HG02938 (cell line): Measurements from ENCODE around the gene MCTP1.
"Not testable (repeated sequence)": the region's sequence is repeated elsewhere in the genome, so short reads cannot be mapped to it uniquely, and the experiment has no call there.

Experiments used
- ATAC-seq: cut with Tn5 transposase; IDR thresholded peaks from one replicate; pipeline ENCODE4 v1.9.1; 2021; ENCODE audit warnings: mild to moderate bottlenecking, moderate library complexity; ENCODE audit not compliant: unreplicated experiment

The MCTP1 gene

GRCh38 chr5:95043234-95043633, 241.7 kb downstream of the MCTP1 start:
- no peak for ATAC-seq

- ATAC-seq = no peak
Observed at GRCh38 chr5:95042037-95042436, 242.9 kb downstream of the MCTP1 start.

GRCh38 chr5:95035891-95036685, 248.8 kb downstream of the MCTP1 start:
- ATAC-seq = no peak

- ATAC-seq = no peak
Observed at GRCh38 chr5:95032801-95033200, 252.1 kb downstream of the MCTP1 start.

GRCh38 chr5:95029569-95030366, 255.1 kb downstream of the MCTP1 start:
- peak; percentile 46 for ATAC-seq

GRCh38 chr5:95027775-95028174, 257.1 kb downstream of the MCTP1 start:
- no peak for ATAC-seq

- no peak for ATAC-seq
Observed at GRCh38 chr5:95027151-95027721, 257.7 kb downstream of the MCTP1 start.

- ATAC-seq = no peak
Observed at GRCh38 chr5:95026718-95027117, 258.2 kb downstream of the MCTP1 start.

- ATAC-seq = peak; percentile 77
Observed at GRCh38 chr5:95022967-95023695, 261.8 kb downstream of the MCTP1 start.

- ATAC-seq = peak; percentile 37
Observed at GRCh38 chr5:95020345-95020744, 264.5 kb downstream of the MCTP1 start.

- ATAC-seq = no peak
Observed at GRCh38 chr5:95018946-95019345, 265.9 kb downstream of the MCTP1 start.

GRCh38 chr5:95018511-95018910, 266.4 kb downstream of the MCTP1 start:
- no peak for ATAC-seq

- ATAC-seq = no peak
Observed at GRCh38 chr5:95009812-95010211, 275.1 kb downstream of the MCTP1 start.

GRCh38 chr5:95007921-95008597, 276.8 kb downstream of the MCTP1 start:
- ATAC-seq = peak; percentile 76

GRCh38 chr5:95005811-95006210, 279.1 kb downstream of the MCTP1 start:
- ATAC-seq = no peak

GRCh38 chr5:94998670-94999069, 286.2 kb downstream of the MCTP1 start:
- ATAC-seq = no peak

- not testable (repeated sequence) for ATAC-seq
Observed at GRCh38 chr5:94994537-94994936, 290.4 kb downstream of the MCTP1 start.

GRCh38 chr5:94993491-94993890, 291.4 kb downstream of the MCTP1 start:
- ATAC-seq = no peak

GRCh38 chr5:94992325-94992724, 292.6 kb downstream of the MCTP1 start:
- peak; percentile 50 for ATAC-seq

- ATAC-seq = no peak
Observed at GRCh38 chr5:94983861-94984535, 300.9 kb downstream of the MCTP1 start.
